ENCODE measurements around the gene GRIK2. TPM values are rescaled to one million over a fixed set of nuclear protein-coding genes. Genes with fewer than 3 reads are reported as not detected.

Gene GRIK2
- total and polyA plus RNA-seq, 2 of the 4 experiments (the other 2 are of a cell fraction), result 8.2 to 15.2 TPM

GRCh38 chr6:101921829-101922450 lies 528.4 kb downstream of the GRIK2 start:
- ATAC-seq (ENCODE audit: low read depth), result no peak
- H3K14ac ChIP-seq (replicated peaks; ENCODE audit: low read depth, low read length), result no peak overlapping the region
- in situ Hi-C loops (cut with MboI; ENCODE audit: low sequenced_read_pairs) (no loop called here), dilution Hi-C loops (cut with HindIII; ENCODE audit: low sequenced_read_pairs, unreplicated experiment) (no loop called here), intact Hi-C loops (cut with micrococcal nuclease) (no loop called here)
- H3K4me2 ChIP-seq (ENCODE audit: low read depth, low read length), result no peak overlapping the region
- H4K8ac ChIP-seq (ENCODE audit: low read depth in 2 of 2, low read length in 2 of 2), result no peak overlapping the region
- no peak overlapping the region for H2BK20ac ChIP-seq (ENCODE audit: low read depth, low read length)
- H3K4ac ChIP-seq (ENCODE audit: low read depth, low read length), result no peak overlapping the region
- H2BK120ac ChIP-seq (ENCODE audit: low read depth, low read length), result no peak overlapping the region
- H3K18ac ChIP-seq (ENCODE audit: low read depth, low read length), result no peak overlapping the region
- H2AFZ ChIP-seq (replicated peaks; ENCODE audit: low read length, poor library complexity), result no peak overlapping the region
- H3K4me3 ChIP-seq (ENCODE audit: insufficient read depth, low read depth, low read length), result no peak overlapping the region
- no peak overlapping the region for H2AK9ac ChIP-seq (replicated peaks; ENCODE audit: low read depth, low read length, poor library complexity)
- no peaks in the 10 kb centered on the region for H3K27me3 ChIP-seq (ENCODE audit: control insufficient read depth, insufficient read depth, low read length)
- no peaks in the 10 kb centered on the region for H3K79me1 ChIP-seq (ENCODE audit: low read depth in 1 of 2, low read length in 2 of 2)
- no peak overlapping the region for H2AK5ac ChIP-seq (ENCODE audit: low read depth, low read length)
- no peak overlapping the region for H2BK15ac ChIP-seq (ENCODE audit: low read depth, low read length)
- no peak overlapping the region for H3K23ac ChIP-seq (ENCODE audit: low read depth, low read length)
- H3K9me3 ChIP-seq (ENCODE audit: control insufficient read depth, insufficient read depth, low read length), result no peaks in the 10 kb centered on the region
- no peak overlapping the region for H4K5ac ChIP-seq (ENCODE audit: low read depth, low read length)
- TF ChIP-seq MAFK (IDR thresholded peaks at IDR 0.05; ENCODE audit: low read depth, low read length) (no peak), USF2 (IDR thresholded peaks at IDR 0.05; ENCODE audit: low read depth, low read length) (no peak), POLR2A (IDR thresholded peaks at IDR 0.05; ENCODE audit: low read depth, low read length) (no peak), BHLHE40 (IDR thresholded peaks at IDR 0.05; ENCODE audit: low read depth, low read length) (no peak), SMC3 (IDR thresholded peaks at IDR 0.05; ENCODE audit: low read depth, low read length) (no peak), FOS (IDR thresholded peaks at IDR 0.05; ENCODE audit: low read depth, low read length) (no peak), CHD1 (IDR thresholded peaks at IDR 0.05; ENCODE audit: low read depth, low read length) (no peak), MAZ (IDR thresholded peaks at IDR 0.05; ENCODE audit: borderline replicate concordance, low read depth, low read length) (no peak), CTCF (conservative IDR thresholded peaks at IDR 0.05; ENCODE audit: low read depth, low read length) (no peak)
- no CpG with 5 or more reads among the region's 1 CpG for whole genome bisulfite sequencing, 2 experiments (ENCODE audit: extremely low coverage in 2 of 2, insufficient read length in 1 of 2)
- H4K91ac ChIP-seq (ENCODE audit: insufficient read depth, low read depth, low read length), result no peak overlapping the region
- no peak overlapping the region for H3K27ac ChIP-seq (ENCODE audit: insufficient read depth, low read length)
- H3K56ac ChIP-seq (ENCODE audit: extremely low read depth, insufficient read depth, low read length), result no peak overlapping the region
- H4K20me1 ChIP-seq (ENCODE audit: insufficient read depth, low read length), result no peaks in the 10 kb centered on the region
- H3K9ac ChIP-seq (ENCODE audit: low read depth, low read length), result no peak overlapping the region
- CTCF ChIA-PET, result no interaction called here
- BruUV-seq (replicated peaks), result no TSS peak
- POLR2A ChIA-PET (ENCODE audit: unreplicated experiment), result no interaction called here
- no peaks in the 10 kb centered on the region for H3K36me3 ChIP-seq (ENCODE audit: control insufficient read depth, insufficient read depth, low read length)
- H3K9me1 ChIP-seq (ENCODE audit: insufficient read depth, low read length), result no peaks in the 10 kb centered on the region
- H2BK5ac ChIP-seq (ENCODE audit: low read depth, low read length, poor library complexity, severe bottlenecking), result no peak overlapping the region
- DNase-seq, result no peak
- no peaks in the 10 kb centered on the region for H3K4me1 ChIP-seq (ENCODE audit: control insufficient read depth, insufficient read depth, low read length)

Measured in IMR-90 (cell line).